Panc1 (cell line): ENCODE measurements around the gene FUOM. TPM values are rescaled to one million over a fixed set of nuclear protein-coding genes. Genes with fewer than 3 reads are reported as not detected.

Experiments
- ATAC-seq: fragments of 200-7000 bp; cut with Tn5 transposase; 2 replicates; pipeline ENCODE4 v1.9.1; 2020; ENCODE audit warnings: mild to moderate bottlenecking, moderate library complexity
- BruUV-seq: library from RNA; stranded (reverse); fragments of 400-500 nt; replicated peaks from 2 replicates; lab custom pipeline; 2021; lab: Mats Ljungman, UMichigan
- CTCF ChIA-PET: fragments of 300-600 bp; sonication (Branson Sonifier 250); formaldehyde crosslinking; loops from one replicate; lab custom pipeline; 2022; ENCODE audit warnings: antibody characterized with exemption; lab: Charles Lee
- POLR2A ChIA-PET: fragments of 300-600 bp; sonication (Branson Sonifier 250); formaldehyde crosslinking; loops from one replicate; lab custom pipeline; 2022; ENCODE audit warnings: antibody characterized with exemption; lab: Charles Lee
- DNase-seq: peaks from one replicate; pipeline ENCODE4 v3.0.0-alpha.2; 2010; ENCODE audit warnings: low read depth, low spot score
- H3K27ac ChIP-seq: 2 replicates; pipeline ENCODE4 v1.5.1; 2011; ENCODE audit warnings: mild to moderate bottlenecking, low read length, inconsistent platforms
- H3K27me3 ChIP-seq: fragments of 200-500 bp; sonication (Bioruptor generic); 2 replicates; pipeline ENCODE4 v1.6.0; 2014; ENCODE audit warnings: low read length, inconsistent platforms; ENCODE audit not compliant: control insufficient read depth, insufficient read depth
- H3K36me3 ChIP-seq: fragments of 200-500 bp; sonication (Bioruptor generic); 2 replicates; pipeline ENCODE4 v1.5.1; 2014; ENCODE audit warnings: inconsistent platforms, mild to moderate bottlenecking, low read length, moderate library complexity; ENCODE audit not compliant: control insufficient read depth, insufficient read depth
- H3K4me1 ChIP-seq: 2 replicates; pipeline ENCODE4 v1.5.1; 2011; ENCODE audit warnings: inconsistent platforms, mild to moderate bottlenecking, low read length, moderate library complexity; ENCODE audit not compliant: control insufficient read depth, insufficient read depth
- H3K4me3 ChIP-seq, 2 experiments: 2 replicates each; pipeline ENCODE4 v1.5.1; 2011 to 2012; ENCODE audit warnings: low read depth in 2 of 2, low read length in 2 of 2, mild to moderate bottlenecking in 2 of 2, inconsistent platforms in 1 of 2, moderate library complexity in 1 of 2
- H3K9me3 ChIP-seq: fragments of 200-500 bp; sonication (Bioruptor generic); 2 replicates; pipeline ENCODE4 v1.5.1; 2014; ENCODE audit warnings: low read depth, mild to moderate bottlenecking, inconsistent platforms, low read length, moderate library complexity; ENCODE audit not compliant: control insufficient read depth, insufficient read depth
- POLR2AphosphoS5 ChIP-seq: IDR thresholded peaks from 2 replicates; pipeline ENCODE4 v1.6.1; 2012; ENCODE audit warnings: mild to moderate bottlenecking, low read depth, low read length, moderate library complexity
- SIN3A ChIP-seq: IDR thresholded peaks from 2 replicates; pipeline ENCODE4 v1.6.1; 2012; ENCODE audit warnings: low read depth, mild to moderate bottlenecking, low read length, moderate library complexity, borderline replicate concordance; ENCODE audit not compliant: insufficient read depth
- TCF7L2 ChIP-seq: IDR thresholded peaks from 2 replicates; pipeline ENCODE4 v1.6.1; 2011; ENCODE audit warnings: mild to moderate bottlenecking, low read depth, low read length, inconsistent platforms
- in situ Hi-C: cut with HindIII; loops from 2 replicates; pipeline ENCODE4 v1.10.0; 2016; ENCODE audit warnings: low sequenced_read_pairs, low pct_unique_long_range_greater_than_20kb
- intact Hi-C: fragments of 100-400 bp; cut with micrococcal nuclease; formaldehyde crosslinking; loops from one replicate; pipeline ENCODE4 v1.10.0; 2022; ENCODE audit not compliant: unreplicated experiment
- total RNA-seq: library from RNA; stranded (reverse); gene quantifications from one replicate; pipeline ENCODE4 v1.2.1, GENCODE V29; 2021; ENCODE audit not compliant: unreplicated experiment
- TF ChIP-seq, protein P1 (sequence below): fragments of 450-650 bp; IDR thresholded peaks from 2 replicates; pipeline ENCODE4 v1.5.1; 2017; ENCODE audit warnings: mild to moderate bottlenecking
- TF ChIP-seq, protein P2 (sequence below), 2 experiments: IDR thresholded peaks; 2 replicates each; pipeline ENCODE4 v1.6.1; 2011 to 2012; ENCODE audit warnings: low read depth in 2 of 2, control low read depth in 1 of 2, low read length in 1 of 2, mild to moderate bottlenecking in 1 of 2, moderate library complexity in 1 of 2; ENCODE audit not compliant: insufficient read depth in 1 of 2

Gene FUOM
- total RNA-seq, 1 experiment from 2014 or later, result 39.6 TPM

DNA sequence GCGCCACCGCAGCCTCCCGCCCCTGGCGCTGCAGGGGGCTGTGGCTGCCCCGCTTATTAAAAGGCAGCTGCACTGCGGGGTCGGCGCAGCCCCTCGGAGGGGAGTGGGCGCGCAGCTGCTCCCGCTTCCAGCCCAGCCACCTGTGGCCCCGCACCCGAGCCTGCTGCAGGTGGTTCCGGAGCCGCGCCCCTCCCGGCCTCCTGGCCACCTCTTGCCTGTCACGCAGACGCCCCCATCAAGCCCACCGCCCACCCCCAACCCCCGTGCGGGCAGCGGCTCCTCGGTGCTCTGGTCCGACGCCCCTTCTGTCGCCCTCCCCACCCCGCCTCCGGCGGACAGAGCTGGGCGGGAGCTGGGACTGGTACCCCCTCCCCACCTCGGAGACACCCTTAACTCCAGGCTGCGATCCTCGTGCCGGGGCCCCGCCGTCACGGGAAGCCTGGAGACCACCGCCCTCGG is 21.7 kb downstream of the FUOM start:
- TF ChIP-seq TCF7L2, result no peak
- TF ChIP-seq, protein P1, sequence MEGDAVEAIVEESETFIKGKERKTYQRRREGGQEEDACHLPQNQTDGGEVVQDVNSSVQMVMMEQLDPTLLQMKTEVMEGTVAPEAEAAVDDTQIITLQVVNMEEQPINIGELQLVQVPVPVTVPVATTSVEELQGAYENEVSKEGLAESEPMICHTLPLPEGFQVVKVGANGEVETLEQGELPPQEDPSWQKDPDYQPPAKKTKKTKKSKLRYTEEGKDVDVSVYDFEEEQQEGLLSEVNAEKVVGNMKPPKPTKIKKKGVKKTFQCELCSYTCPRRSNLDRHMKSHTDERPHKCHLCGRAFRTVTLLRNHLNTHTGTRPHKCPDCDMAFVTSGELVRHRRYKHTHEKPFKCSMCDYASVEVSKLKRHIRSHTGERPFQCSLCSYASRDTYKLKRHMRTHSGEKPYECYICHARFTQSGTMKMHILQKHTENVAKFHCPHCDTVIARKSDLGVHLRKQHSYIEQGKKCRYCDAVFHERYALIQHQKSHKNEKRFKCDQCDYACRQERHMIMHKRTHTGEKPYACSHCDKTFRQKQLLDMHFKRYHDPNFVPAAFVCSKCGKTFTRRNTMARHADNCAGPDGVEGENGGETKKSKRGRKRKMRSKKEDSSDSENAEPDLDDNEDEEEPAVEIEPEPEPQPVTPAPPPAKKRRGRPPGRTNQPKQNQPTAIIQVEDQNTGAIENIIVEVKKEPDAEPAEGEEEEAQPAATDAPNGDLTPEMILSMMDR, result no peak
- TF ChIP-seq, protein P2, sequence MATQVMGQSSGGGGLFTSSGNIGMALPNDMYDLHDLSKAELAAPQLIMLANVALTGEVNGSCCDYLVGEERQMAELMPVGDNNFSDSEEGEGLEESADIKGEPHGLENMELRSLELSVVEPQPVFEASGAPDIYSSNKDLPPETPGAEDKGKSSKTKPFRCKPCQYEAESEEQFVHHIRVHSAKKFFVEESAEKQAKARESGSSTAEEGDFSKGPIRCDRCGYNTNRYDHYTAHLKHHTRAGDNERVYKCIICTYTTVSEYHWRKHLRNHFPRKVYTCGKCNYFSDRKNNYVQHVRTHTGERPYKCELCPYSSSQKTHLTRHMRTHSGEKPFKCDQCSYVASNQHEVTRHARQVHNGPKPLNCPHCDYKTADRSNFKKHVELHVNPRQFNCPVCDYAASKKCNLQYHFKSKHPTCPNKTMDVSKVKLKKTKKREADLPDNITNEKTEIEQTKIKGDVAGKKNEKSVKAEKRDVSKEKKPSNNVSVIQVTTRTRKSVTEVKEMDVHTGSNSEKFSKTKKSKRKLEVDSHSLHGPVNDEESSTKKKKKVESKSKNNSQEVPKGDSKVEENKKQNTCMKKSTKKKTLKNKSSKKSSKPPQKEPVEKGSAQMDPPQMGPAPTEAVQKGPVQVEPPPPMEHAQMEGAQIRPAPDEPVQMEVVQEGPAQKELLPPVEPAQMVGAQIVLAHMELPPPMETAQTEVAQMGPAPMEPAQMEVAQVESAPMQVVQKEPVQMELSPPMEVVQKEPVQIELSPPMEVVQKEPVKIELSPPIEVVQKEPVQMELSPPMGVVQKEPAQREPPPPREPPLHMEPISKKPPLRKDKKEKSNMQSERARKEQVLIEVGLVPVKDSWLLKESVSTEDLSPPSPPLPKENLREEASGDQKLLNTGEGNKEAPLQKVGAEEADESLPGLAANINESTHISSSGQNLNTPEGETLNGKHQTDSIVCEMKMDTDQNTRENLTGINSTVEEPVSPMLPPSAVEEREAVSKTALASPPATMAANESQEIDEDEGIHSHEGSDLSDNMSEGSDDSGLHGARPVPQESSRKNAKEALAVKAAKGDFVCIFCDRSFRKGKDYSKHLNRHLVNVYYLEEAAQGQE (IDR thresholded peaks at IDR 0.05; ENCODE audit: insufficient read depth in 1 of 2, low read depth in 2 of 2, low read length in 1 of 2), result no peak
- TF ChIP-seq SIN3A, result no peak
- TF ChIP-seq POLR2AphosphoS5, result no peak
- CTCF ChIA-PET, result no interaction called here
- peaks cover 16% of the 10 kb centered on the region for H3K27me3 ChIP-seq
- H3K27ac ChIP-seq, result no peak overlapping the region
- peak; percentile 27 for ATAC-seq
- peak overlapping the region in 1 of 2 experiments; percentile 65; a peak in 1 of 4 replicates for H3K4me3 ChIP-seq
- DNase-seq, result no peak
- no peaks in the 10 kb centered on the region for H3K4me1 ChIP-seq
- no peaks in the 10 kb centered on the region for H3K36me3 ChIP-seq
- in situ Hi-C loops, result no loop called here
- no peaks in the 10 kb centered on the region for H3K9me3 ChIP-seq
- intact Hi-C loops, result no loop called here
- no TSS peak for BruUV-seq
- POLR2A ChIA-PET, result no interaction called here

GRCh38 chr10:133335246-133336117 is 22.3 kb downstream of the FUOM start:
- CTCF ChIA-PET, result no interaction called here
- Histone ChIP-seq H3K36me3 (no peaks in the 10 kb centered on the region), H3K4me1 (no peaks in the 10 kb centered on the region), H3K27me3 (peaks cover 16% of the 10 kb centered on the region), H3K9me3 (no peaks in the 10 kb centered on the region), H3K27ac (no peak overlapping the region), H3K4me3 (peak overlapping the region; percentile 44 to 65)
- in situ Hi-C loops (no loop called here), intact Hi-C loops (no loop called here)
- no TSS peak for BruUV-seq
- DNase-seq (no peak), ATAC-seq (peak; percentile 76)
- TF ChIP-seq POLR2AphosphoS5, result no peak
- no peak for TF ChIP-seq TCF7L2
- TF ChIP-seq, protein P2 (IDR thresholded peaks at IDR 0.05; ENCODE audit: insufficient read depth in 1 of 2, low read depth in 2 of 2, low read length in 1 of 2), result no peak
- TF ChIP-seq SIN3A, result no peak
- TF ChIP-seq, protein P1, result no peak
- POLR2A ChIA-PET, result no interaction called here
